Hepatocyte (in vitro differentiated cells): Measurements from ENCODE around the gene MN1.

Experiments used
- EZH2 ChIP-seq: fragments of 200-600 bp; sonication (generic); IDR thresholded peaks from 2 replicates; pipeline ENCODE4 v1.6.1; 2016; ENCODE audit warnings: antibody characterized with exemption, mild to moderate bottlenecking, borderline replicate concordance
- TF ChIP-seq, protein P1 (sequence below): fragments of 200-600 bp; sonication (generic); IDR thresholded peaks from 2 replicates; pipeline ENCODE4 v1.5.1; 2016; ENCODE audit warnings: antibody characterized with exemption, mild to moderate bottlenecking; ENCODE audit not compliant: poor library complexity

DNA sequence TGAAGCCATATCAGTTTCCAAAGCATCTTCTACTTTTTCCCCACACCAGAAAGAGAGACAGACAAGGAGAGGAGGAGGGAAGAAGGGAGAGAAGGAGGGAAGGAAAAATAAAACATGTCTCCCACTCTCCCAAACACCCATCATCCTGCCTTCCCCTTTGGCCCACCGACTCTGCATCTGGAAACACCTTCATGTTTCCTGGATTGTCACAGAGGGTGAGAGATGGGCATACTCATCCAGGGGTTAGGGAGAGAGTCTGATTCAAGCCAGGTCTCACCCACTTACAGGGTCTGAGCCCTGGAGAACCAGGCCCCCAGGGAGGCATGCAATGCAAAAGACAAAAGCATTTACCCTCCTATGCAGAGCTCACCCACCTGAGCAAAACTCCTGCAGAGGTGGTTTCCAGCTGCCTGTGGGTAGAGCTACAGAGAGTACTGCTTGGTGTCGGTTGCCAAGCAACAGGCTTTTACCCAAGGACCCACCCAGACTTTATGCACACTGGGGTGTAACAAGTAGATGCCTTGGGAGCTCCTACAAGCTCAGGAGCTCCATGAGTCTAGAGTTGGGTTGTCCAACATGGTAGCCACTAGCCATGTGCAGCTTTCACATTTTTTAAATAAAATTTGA is 33.4 kb downstream of the MN1 start:
- TF ChIP-seq, protein P1, sequence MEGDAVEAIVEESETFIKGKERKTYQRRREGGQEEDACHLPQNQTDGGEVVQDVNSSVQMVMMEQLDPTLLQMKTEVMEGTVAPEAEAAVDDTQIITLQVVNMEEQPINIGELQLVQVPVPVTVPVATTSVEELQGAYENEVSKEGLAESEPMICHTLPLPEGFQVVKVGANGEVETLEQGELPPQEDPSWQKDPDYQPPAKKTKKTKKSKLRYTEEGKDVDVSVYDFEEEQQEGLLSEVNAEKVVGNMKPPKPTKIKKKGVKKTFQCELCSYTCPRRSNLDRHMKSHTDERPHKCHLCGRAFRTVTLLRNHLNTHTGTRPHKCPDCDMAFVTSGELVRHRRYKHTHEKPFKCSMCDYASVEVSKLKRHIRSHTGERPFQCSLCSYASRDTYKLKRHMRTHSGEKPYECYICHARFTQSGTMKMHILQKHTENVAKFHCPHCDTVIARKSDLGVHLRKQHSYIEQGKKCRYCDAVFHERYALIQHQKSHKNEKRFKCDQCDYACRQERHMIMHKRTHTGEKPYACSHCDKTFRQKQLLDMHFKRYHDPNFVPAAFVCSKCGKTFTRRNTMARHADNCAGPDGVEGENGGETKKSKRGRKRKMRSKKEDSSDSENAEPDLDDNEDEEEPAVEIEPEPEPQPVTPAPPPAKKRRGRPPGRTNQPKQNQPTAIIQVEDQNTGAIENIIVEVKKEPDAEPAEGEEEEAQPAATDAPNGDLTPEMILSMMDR, result no peak
- no peak for TF ChIP-seq EZH2
